HG02852 (cell line): ENCODE data around the gene SCAMP3.
A peak's percentile ranks its signal among the peaks of the same experiment; 100 is the strongest.
"Not testable (repeated sequence)": the region's sequence is repeated elsewhere in the genome, so short reads cannot be mapped to it uniquely, and the experiment has no call there.

Experiments used
- ATAC-seq: cut with Tn5 transposase; IDR thresholded peaks from one replicate; pipeline ENCODE4 v1.9.1; 2021; ENCODE audit warnings: mild to moderate bottlenecking, moderate library complexity; ENCODE audit not compliant: unreplicated experiment

Gene SCAMP3

GRCh38 chr1:155261852-155262673 lies at the start of gene SCAMP3:
TSS of gene SCAMP3 (minus strand) at chr1:155262360. CDS start at chr1:155262151, 209 bp downstream.
- ATAC-seq = peak; percentile 92

GRCh38 chr1:155309423-155310021 lies 47.4 kb upstream of the SCAMP3 start:
- no peak for ATAC-seq

GRCh38 chr1:155308493-155309422 lies 46.6 kb upstream of the SCAMP3 start, which contains the start of gene FDPS:
TSS of gene FDPS (plus strand) at chr1:155308866. CDS start at chr1:155309790, 924 bp downstream.
- ATAC-seq = peak; percentile 94

GRCh38 chr1:155307247-155307740 lies 45.1 kb upstream of the SCAMP3 start:
- ATAC-seq = no peak

- ATAC-seq = no peak
These were observed 43.8 kb upstream of the SCAMP3 start for GRCh38 chr1:155305881-155306391.

GRCh38 chr1:155304558-155305063 lies 42.5 kb upstream of the SCAMP3 start:
- ATAC-seq = no peak

- ATAC-seq = no peak
These were observed 39.2 kb upstream of the SCAMP3 start, which contains the start of gene PKLR for GRCh38 chr1:155301342-155301841. TSS of gene PKLR (minus strand) at chr1:155301438. CDS start at chr1:155301395, 43 bp downstream.

- no peak for ATAC-seq
These were observed 38.6 kb upstream of the SCAMP3 start for GRCh38 chr1:155300553-155301329.

- no peak for ATAC-seq
These were observed 37.9 kb upstream of the SCAMP3 start for GRCh38 chr1:155300024-155300423.

GRCh38 chr1:155297384-155297783 lies 35.2 kb upstream of the SCAMP3 start:
- ATAC-seq = no peak

- no peak for ATAC-seq
These were observed 34.5 kb upstream of the SCAMP3 start for GRCh38 chr1:155296661-155297060.

GRCh38 chr1:155295942-155296267 lies 33.7 kb upstream of the SCAMP3 start:
- ATAC-seq = no peak

GRCh38 chr1:155295183-155295941 lies 33.2 kb upstream of the SCAMP3 start:
- ATAC-seq = no peak

- no peak for ATAC-seq
These were observed 32.5 kb upstream of the SCAMP3 start for GRCh38 chr1:155294520-155295182.

- no peak for ATAC-seq
These were observed 31.1 kb upstream of the SCAMP3 start for GRCh38 chr1:155293086-155293749.

- ATAC-seq = not testable (repeated sequence)
These were observed 28.8 kb upstream of the SCAMP3 start for GRCh38 chr1:155291006-155291405.

GRCh38 chr1:155287987-155288543 lies 25.9 kb upstream of the SCAMP3 start:
- ATAC-seq = no peak
